NT2/D1 (cell line): ENCODE data around the gene GCM1.

Source experiments
- SUZ12 ChIP-seq: IDR thresholded peaks from 2 replicates; pipeline ENCODE4 v1.6.1; 2011; ENCODE audit not compliant: insufficient read length, insufficient read depth; ENCODE audit errors: extremely low read depth
- YY1 ChIP-seq: IDR thresholded peaks from 2 replicates; pipeline ENCODE4 v1.6.1; 2011; ENCODE audit not compliant: insufficient read length, insufficient read depth
- ZNF274 ChIP-seq: IDR thresholded peaks from 2 replicates; pipeline ENCODE4 v1.6.1; 2011; ENCODE audit warnings: mild to moderate bottlenecking, low read depth, low read length

DNA sequence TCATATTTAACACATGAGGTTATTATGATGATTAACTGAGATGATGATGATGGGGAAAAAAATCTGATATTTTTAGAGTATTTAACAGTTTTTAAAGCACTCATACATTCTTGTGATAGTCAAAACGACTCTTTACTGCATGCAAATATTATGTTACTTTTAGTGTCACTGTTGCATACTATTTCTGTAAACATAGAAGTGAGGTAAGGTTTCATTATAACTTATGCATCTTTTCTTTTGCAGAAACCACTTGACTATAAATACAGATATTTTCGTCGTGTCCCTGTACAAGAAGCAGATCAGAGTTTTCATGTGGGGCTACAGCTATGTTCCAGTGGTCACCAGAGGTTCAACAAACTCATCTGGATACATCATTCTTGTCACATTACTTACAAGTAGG is 53.4 kb downstream of the GCM1 start:
- TF ChIP-seq SUZ12, result no peak
- TF ChIP-seq YY1, result no peak
- TF ChIP-seq ZNF274, result no peak
